ENCODE measurements around the gene DBNDD2. TPM values are rescaled to one million over a fixed set of nuclear protein-coding genes. Genes with fewer than 3 reads are reported as not detected.

The DBNDD2 gene, protein sequence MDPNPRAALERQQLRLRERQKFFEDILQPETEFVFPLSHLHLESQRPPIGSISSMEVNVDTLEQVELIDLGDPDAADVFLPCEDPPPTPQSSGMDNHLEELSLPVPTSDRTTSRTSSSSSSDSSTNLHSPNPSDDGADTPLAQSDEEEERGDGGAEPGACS
- 1.2 and 1.8 TPM in 2 replicates for total RNA-seq (2014; rRNA removed; shearing (Covaris generic))

DNA sequence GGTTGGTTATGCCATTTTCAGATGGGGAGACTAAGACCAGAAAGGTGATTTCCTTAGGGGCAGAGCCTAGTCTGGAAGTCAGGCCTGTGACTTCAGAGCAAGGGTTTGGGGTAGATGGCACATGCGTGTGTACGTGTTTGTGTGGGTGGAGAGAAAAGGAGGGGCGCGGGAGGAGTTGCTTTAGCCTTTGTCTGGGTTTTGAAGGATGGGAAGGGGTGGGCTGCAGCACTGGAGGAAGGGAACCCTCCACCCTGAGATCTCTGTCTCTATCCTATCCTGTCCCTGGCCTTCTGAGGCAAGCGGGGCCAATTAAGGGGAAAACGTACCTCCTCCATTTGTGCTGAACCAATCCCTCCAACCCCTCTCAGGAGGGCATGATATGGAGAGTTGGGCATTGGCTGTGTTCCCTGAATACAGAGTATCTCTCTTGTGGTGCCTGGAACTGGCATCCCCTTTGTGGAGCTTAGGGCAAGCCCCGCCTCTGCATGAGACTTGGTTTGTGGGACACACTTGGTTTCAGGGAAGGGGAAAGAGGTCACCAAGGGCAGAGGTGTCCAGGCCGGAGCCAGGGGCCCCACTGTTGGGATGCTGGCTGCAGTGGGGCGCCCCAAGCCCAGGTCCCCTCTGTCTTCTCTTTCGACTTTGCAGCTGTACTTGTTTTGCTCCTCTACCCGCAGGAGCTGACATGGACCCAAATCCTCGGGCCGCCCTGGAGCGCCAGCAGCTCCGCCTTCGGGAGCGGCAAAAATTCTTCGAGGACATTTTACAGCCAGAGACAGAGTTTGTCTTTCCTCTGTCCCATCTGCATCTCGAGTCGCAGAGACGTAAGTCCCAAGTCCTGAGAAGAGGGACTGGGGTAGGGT is at the start of gene DBNDD2:
TSS of gene DBNDD2 (plus strand) at position 507 of the 863 bp plus-strand sequence. CDS start at position 686, 179 bp downstream.

GRCh38 chr20:45362804-45363610 is 45.1 kb upstream of the DBNDD2 start, which contains the start of gene SYS1:
Gene SYS1, plus strand, starts transcription at chr20:45363156. Its CDS starts 376 bp downstream, at chr20:45363532.

DNA sequence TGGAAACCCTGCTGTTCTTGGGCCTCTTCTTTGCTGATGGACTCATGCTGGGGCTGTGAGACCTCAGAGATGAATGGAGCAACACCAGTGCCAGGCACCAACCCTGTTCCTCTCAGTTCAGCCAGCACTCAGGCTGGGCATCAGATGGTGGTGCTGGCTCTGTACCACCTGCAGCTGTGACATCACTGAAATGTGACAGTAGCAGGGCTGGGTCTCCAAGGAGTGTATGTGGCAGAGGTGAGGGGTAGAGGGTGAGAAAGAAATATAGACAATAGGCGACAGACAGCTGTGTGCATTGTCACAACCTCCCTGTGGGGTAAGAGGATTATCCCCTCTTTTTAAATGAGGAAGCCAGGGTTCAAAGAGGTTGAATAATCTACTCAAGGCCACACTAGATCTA is 29.9 kb upstream of the DBNDD2 start, which contains the start of gene TP53TG5:
TSS of gene TP53TG5 (minus strand) at position 135 of the 400 bp plus-strand sequence. CDS start at position 46, 89 bp downstream.

DNA sequence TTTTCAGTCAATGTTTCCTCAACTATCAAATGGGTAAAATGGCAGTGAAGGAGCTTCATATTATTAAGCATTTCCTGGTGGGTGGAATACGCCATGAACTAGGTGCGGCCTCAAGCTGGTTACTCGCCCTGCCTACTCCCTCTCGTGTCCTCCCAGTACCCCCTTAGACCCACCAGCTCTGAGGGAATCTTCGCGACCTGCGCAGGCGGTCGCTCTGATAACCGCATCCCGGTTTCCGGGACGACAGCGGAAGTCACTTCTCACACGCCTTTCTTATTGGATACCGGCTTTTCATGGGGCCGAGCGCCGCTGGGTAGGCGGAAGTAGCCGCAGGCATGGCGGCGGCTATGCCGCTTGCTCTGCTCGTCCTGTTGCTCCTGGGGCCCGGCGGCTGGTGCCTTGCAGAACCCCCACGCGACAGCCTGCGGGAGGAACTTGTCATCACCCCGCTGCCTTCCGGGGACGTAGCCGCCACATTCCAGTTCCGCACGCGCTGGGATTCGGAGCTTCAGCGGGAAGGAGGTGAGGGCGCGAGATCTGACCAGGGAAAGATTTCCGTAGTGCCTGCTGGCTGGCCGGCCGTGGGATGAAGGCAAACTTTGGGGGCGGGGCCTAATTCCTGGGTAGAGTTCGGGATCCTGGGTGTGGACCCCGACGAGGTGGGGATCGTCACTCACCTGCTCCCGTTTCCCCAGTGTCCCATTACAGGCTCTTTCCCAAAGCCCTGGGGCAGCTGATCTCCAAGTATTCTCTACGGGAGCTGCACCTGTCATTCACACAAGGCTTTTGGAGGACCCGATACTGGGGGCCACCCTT is 7.9 kb downstream of the DBNDD2 start, which contains the start of gene PIGT:
TSS of gene PIGT (plus strand) at position 320 of the 816 bp plus-strand sequence. CDS start at position 336, 16 bp downstream.

Small RNA genes lying within 50 kb of the gene (small RNA-seq; reads per million reads assigned to genes)
- not detected for gene MIR6812

Other genes with a start within 250 kb of the DBNDD2 start
- not detected in 2 replicates for gene PI3, start 233.4 kb upstream of the DBNDD2 start, total RNA-seq (2014; rRNA removed; shearing (Covaris generic))
- gene SEMG1, start 201.3 kb upstream of the DBNDD2 start, total RNA-seq (2014; rRNA removed; shearing (Covaris generic)), result not detected in 2 replicates
- not detected in 2 replicates for gene SEMG2, start 186.9 kb upstream of the DBNDD2 start, total RNA-seq (2014; rRNA removed; shearing (Covaris generic))
- gene SLPI, start 153.7 kb upstream of the DBNDD2 start, total RNA-seq (2014; rRNA removed; shearing (Covaris generic)), result not detected in 2 replicates
- not detected in 2 replicates for gene RBPJL, start 101.4 kb upstream of the DBNDD2 start, total RNA-seq (2014; rRNA removed; shearing (Covaris generic))
- gene MATN4, start 100.0 kb upstream of the DBNDD2 start, total RNA-seq (2014; rRNA removed; shearing (Covaris generic)), result 1.1 and 1.9 TPM in 2 replicates
- 95.3 and 111 TPM in 2 replicates for gene SDC4, start 59.9 kb upstream of the DBNDD2 start, total RNA-seq (2014; rRNA removed; shearing (Covaris generic))
- 25.3 and 30.6 TPM in 2 replicates for gene SYS1, start 45.1 kb upstream of the DBNDD2 start, total RNA-seq (2014; rRNA removed; shearing (Covaris generic))
- gene TP53TG5, start 30.0 kb upstream of the DBNDD2 start, total RNA-seq (2014; rRNA removed; shearing (Covaris generic)), result 1.1 TPM in 1 of 2 replicates, not detected in the other
- gene PIGT, start 7.9 kb downstream of the DBNDD2 start, total RNA-seq (2014; rRNA removed; shearing (Covaris generic)), result 80.5 and 105 TPM in 2 replicates
- 0.72 and 1.1 TPM in 2 replicates for gene WFDC2, start 61.5 kb downstream of the DBNDD2 start, total RNA-seq (2014; rRNA removed; shearing (Covaris generic))
- gene SPINT3, start 107.3 kb downstream of the DBNDD2 start, total RNA-seq (2014; rRNA removed; shearing (Covaris generic)), result not detected in 2 replicates
- not detected in 2 replicates for gene WFDC6, start 131.2 kb downstream of the DBNDD2 start, total RNA-seq (2014; rRNA removed; shearing (Covaris generic))
- gene EPPIN, start 139.1 kb downstream of the DBNDD2 start, total RNA-seq (2014; rRNA removed; shearing (Covaris generic)), result not detected in 2 replicates
- not detected in 2 replicates for gene WFDC8, start 171.0 kb downstream of the DBNDD2 start, total RNA-seq (2014; rRNA removed; shearing (Covaris generic))
- not detected in 2 replicates for gene WFDC10A, start 221.4 kb downstream of the DBNDD2 start, total RNA-seq (2014; rRNA removed; shearing (Covaris generic))
- gene WFDC9, start 223.0 kb downstream of the DBNDD2 start, total RNA-seq (2014; rRNA removed; shearing (Covaris generic)), result not detected in 2 replicates